GM12878 (cell line): ENCODE measurements around the gene RAB3B. TPM values are rescaled to one million over a fixed set of nuclear protein-coding genes. Genes with fewer than 3 reads are reported as not detected.
A peak's percentile ranks its signal among the peaks of the same experiment; 100 is the strongest.

ENCODE experiments used
- ATAC-seq: fragments of 200-7000 bp; cut with Tn5 transposase; 3 replicates; pipeline ENCODE4 v1.9.1; 2020; ENCODE audit warnings: mild to moderate bottlenecking, moderate library complexity
- BruUV-seq: library from RNA; stranded (reverse); fragments of 400-500 nt; replicated peaks from 2 replicates; lab custom pipeline; 2021; lab: Mats Ljungman, UMichigan
- CTCF ChIA-PET: fragments of 300-600 bp; sonication (Branson Sonifier 250); formaldehyde crosslinking; extraction: SDS; loops from one replicate; lab custom pipeline; 2021; ENCODE audit warnings: inconsistent platforms; lab: Yijun Ruan, JAX
- POLR2A ChIA-PET: fragments of 350-600 bp; formaldehyde crosslinking; extraction: SDS; loops from one replicate; lab custom pipeline; 2021; ENCODE audit warnings: inconsistent platforms; lab: Charles Lee
- RAD21 ChIA-PET: fragments of 300-600 bp; sonication (Branson Sonifier 250); formaldehyde crosslinking; loops from one replicate; lab custom pipeline; 2023; ENCODE audit warnings: antibody characterized with exemption; ENCODE audit not compliant: unreplicated experiment; lab: Charles Lee
- SMC1A ChIA-PET: fragments of 300-600 bp; sonication (Branson Sonifier 250); formaldehyde crosslinking; loops from one replicate; lab custom pipeline; 2023; ENCODE audit not compliant: unreplicated experiment, uncharacterized antibody; lab: Charles Lee
- DNase-seq: peaks from one replicate; pipeline ENCODE4 v3.0.0-alpha.2; 2011; ENCODE audit warnings: low read depth, low spot score
- FAIRE-seq: peaks from 3 replicates; lab custom pipeline; 2011; peaks lifted over from hg19 to GRCh38; lab: Jason Lieb, UNC
- H2AFZ ChIP-seq: 2 replicates; pipeline ENCODE4 v1.6.0; 2011; ENCODE audit warnings: low read depth, low read length, control low read depth; ENCODE audit not compliant: control insufficient read depth
- H3K27ac ChIP-seq: 2 replicates; pipeline ENCODE4 v1.5.1; 2011; ENCODE audit warnings: control low read depth; ENCODE audit not compliant: control insufficient read depth, insufficient read depth
- H3K27me3 ChIP-seq, 2 experiments: replicated peaks in 1 of 2; 2 replicates each; pipeline versions ENCODE4 v1.6.0 to v1.6.1; 2011; ENCODE audit warnings: low read length in 1 of 2; ENCODE audit not compliant: control insufficient read depth in 2 of 2, insufficient read depth in 2 of 2
- H3K36me3 ChIP-seq, 2 experiments: 2 replicates each; pipeline ENCODE4 v1.5.1; 2011; ENCODE audit warnings: low read length in 1 of 2; ENCODE audit not compliant: control insufficient read depth in 2 of 2, insufficient read depth in 2 of 2
- H3K4me1 ChIP-seq: 2 replicates; pipeline ENCODE4 v1.6.1; 2011; ENCODE audit warnings: mild to moderate bottlenecking, low read length, moderate library complexity, mixed read lengths; ENCODE audit not compliant: control insufficient read depth, insufficient read depth
- H3K4me2 ChIP-seq: 2 replicates; pipeline ENCODE4 v1.6.0; 2011; ENCODE audit warnings: control low read depth; ENCODE audit not compliant: control insufficient read depth, insufficient read depth
- H3K4me3 ChIP-seq: fragments of 200-600 bp; sonication (generic); 2 replicates; pipeline ENCODE4 v1.5.1; 2016
- H3K79me2 ChIP-seq: 2 replicates; pipeline ENCODE4 v1.6.0; 2011; ENCODE audit warnings: low read length; ENCODE audit not compliant: control insufficient read depth, insufficient read depth
- H3K9ac ChIP-seq: 2 replicates; pipeline ENCODE4 v1.8.0; 2011; ENCODE audit warnings: low read length, control low read depth, mixed read lengths; ENCODE audit not compliant: control insufficient read depth, insufficient read depth
- H3K9me3 ChIP-seq: replicated peaks from 3 replicates; pipeline ENCODE4 v1.5.1; 2011; ENCODE audit warnings: mild to moderate bottlenecking, low read length; ENCODE audit not compliant: control insufficient read depth, insufficient read depth
- H4K20me1 ChIP-seq: 2 replicates; pipeline ENCODE4 v1.6.0; 2011; ENCODE audit not compliant: control insufficient read depth, insufficient read depth
- CHD4 ChIP-seq: fragments of 200-600 bp; sonication (generic); IDR thresholded peaks from 2 replicates; pipeline ENCODE4 v1.6.1; 2016; ENCODE audit warnings: mild to moderate bottlenecking
- CREM ChIP-seq: IDR thresholded peaks from 2 replicates; pipeline ENCODE4 v1.6.1; 2014; ENCODE audit warnings: antibody characterized with exemption, low read depth
- E4F1 ChIP-seq: fragments of 450-650 bp; IDR thresholded peaks from 2 replicates; pipeline ENCODE4 v1.6.1; 2018; ENCODE audit warnings: borderline replicate concordance, mild to moderate bottlenecking; ENCODE audit not compliant: partially characterized antibody
- ESRRA ChIP-seq: IDR thresholded peaks from 2 replicates; pipeline ENCODE4 v1.6.1; 2012; ENCODE audit warnings: mild to moderate bottlenecking, low read length, improper control_type of control experiment
- EZH2 ChIP-seq: IDR thresholded peaks from 2 replicates; pipeline ENCODE4 v1.6.1; 2012; ENCODE audit warnings: low read depth, mild to moderate bottlenecking, control low read depth, inconsistent platforms, low read length, borderline replicate concordance; ENCODE audit not compliant: control insufficient read depth
- IKZF1 ChIP-seq: fragments of 450-650 bp; conservative IDR thresholded peaks from 2 replicates; pipeline ENCODE4 v1.6.1; 2017; ENCODE audit warnings: antibody characterized with exemption, mild to moderate bottlenecking
- IKZF2 ChIP-seq, 2 experiments: fragments of 450-650 bp; IDR thresholded peaks; 2 replicates each; pipeline ENCODE4 v1.6.1; 2017; ENCODE audit warnings: mild to moderate bottlenecking in 2 of 2, moderate library complexity in 2 of 2
- MEF2B ChIP-seq: fragments of 450-650 bp; IDR thresholded peaks from 2 replicates; pipeline ENCODE4 v1.6.1; 2018; ENCODE audit warnings: mild to moderate bottlenecking, moderate library complexity; ENCODE audit not compliant: partially characterized antibody, poor library complexity, severe bottlenecking
- NFYB ChIP-seq: IDR thresholded peaks from 2 replicates; pipeline ENCODE4 v1.6.1; 2011; ENCODE audit warnings: low read depth, mild to moderate bottlenecking, low read length, improper control_type of control experiment, moderate library complexity; ENCODE audit not compliant: insufficient read depth
- POU2F2 ChIP-seq: IDR thresholded peaks from 3 replicates; pipeline ENCODE4 v1.6.1; 2011; ENCODE audit warnings: low read depth, mild to moderate bottlenecking, low read length, borderline replicate concordance
- RB1 ChIP-seq: fragments of 450-650 bp; formaldehyde crosslinking; IDR thresholded peaks from 2 replicates; pipeline ENCODE4 v1.6.1; 2017; ENCODE audit warnings: mild to moderate bottlenecking, borderline replicate concordance
- SIX5 ChIP-seq: IDR thresholded peaks from 2 replicates; pipeline ENCODE4 v1.6.1; 2011; ENCODE audit warnings: mild to moderate bottlenecking, low read depth, low read length, moderate library complexity; ENCODE audit not compliant: severe bottlenecking
- SKIL ChIP-seq: fragments of 450-650 bp; IDR thresholded peaks from 2 replicates; pipeline ENCODE4 v1.6.1; 2017; ENCODE audit warnings: mild to moderate bottlenecking, low read depth, inconsistent platforms; ENCODE audit not compliant: poor library complexity, severe bottlenecking
- SP1 ChIP-seq: IDR thresholded peaks from one replicate; pipeline ENCODE4 v1.6.1; 2011; ENCODE audit warnings: low read depth, low read length
- SREBF2 ChIP-seq: IDR thresholded peaks from 2 replicates; pipeline ENCODE4 v1.6.1; 2012; ENCODE audit warnings: mild to moderate bottlenecking, low read length
- TCF12 ChIP-seq: IDR thresholded peaks from 2 replicates; pipeline ENCODE4 v1.6.1; 2011; ENCODE audit warnings: low read depth, mild to moderate bottlenecking, low read length
- ZNF207 ChIP-seq: fragments of 450-650 bp; IDR thresholded peaks from 2 replicates; pipeline ENCODE4 v1.6.1; 2014; ENCODE audit warnings: antibody characterized with exemption, mild to moderate bottlenecking, borderline replicate concordance
- WGBS: methylation state at CpG from one replicate; pipeline ENCODE4 v1.1.6; 2016; ENCODE audit warnings: low lambda C conversion rate; ENCODE audit not compliant: insufficient replicate concordance, insufficient coverage; ENCODE audit errors: missing lambda C conversion rate; 5-methylcytosine and 5-hydroxymethylcytosine counted together
- in situ Hi-C: fragments of 300-500 bp; cut with MboI; formaldehyde crosslinking; loops from 9 replicates; pipeline ENCODE4 v1.14.3; 2018; ENCODE audit warnings: mixed read lengths
- intact Hi-C: fragments of 100-400 bp; cut with micrococcal nuclease; formaldehyde crosslinking; loops from one replicate; pipeline ENCODE4 v1.14.2; 2022; ENCODE audit not compliant: unreplicated experiment
- polyA plus RNA-seq, 11 experiments: library from polyadenylated mRNA; depleted of rRNA in 4 of 11; unstranded in 6 of 11; stranded (reverse) in 5 of 11; fragments of >200 nt; fragmentation: Nextera tagmentation in 4 of 11; fragmentation: Illumina TruSeq in 1 of 11; extraction: Ambion mirVana in 4 of 11; extraction: Trizol in 1 of 11; gene quantifications; 1 replicate in 1 of 11; 2 replicates in 10 of 11; pipeline versions ENCODE4 v1.2.1 to v1.2.3, GENCODE V29; 2011 to 2016; ENCODE audit warnings: inconsistent platforms in 2 of 11, missing spikeins in 2 of 11, low read depth in 1 of 11
- total RNA-seq, 4 experiments: library from RNA; depleted of rRNA in 3 of 4; stranded (reverse); fragments of >200 nt in 3 of 4; fragmentation: Illumina TruSeq in 1 of 4; extraction: Trizol in 1 of 4; gene quantifications; 2 replicates each; pipeline versions ENCODE4 v1.2.1 to v1.2.3, GENCODE V29; 2013 to 2021
- TF ChIP-seq, protein P1 (sequence below): IDR thresholded peaks from 2 replicates; pipeline ENCODE4 v1.6.1; 2011; ENCODE audit warnings: low read depth, low read length, improper control_type of control experiment, borderline replicate concordance

Gene RAB3B
- total and polyA plus RNA-seq, 10 of the 15 experiments (the other 5 are each of a cell fraction or from before 2014, with no cell fraction given) = 0.05 to 0.32 (median 0.24) TPM

DNA sequence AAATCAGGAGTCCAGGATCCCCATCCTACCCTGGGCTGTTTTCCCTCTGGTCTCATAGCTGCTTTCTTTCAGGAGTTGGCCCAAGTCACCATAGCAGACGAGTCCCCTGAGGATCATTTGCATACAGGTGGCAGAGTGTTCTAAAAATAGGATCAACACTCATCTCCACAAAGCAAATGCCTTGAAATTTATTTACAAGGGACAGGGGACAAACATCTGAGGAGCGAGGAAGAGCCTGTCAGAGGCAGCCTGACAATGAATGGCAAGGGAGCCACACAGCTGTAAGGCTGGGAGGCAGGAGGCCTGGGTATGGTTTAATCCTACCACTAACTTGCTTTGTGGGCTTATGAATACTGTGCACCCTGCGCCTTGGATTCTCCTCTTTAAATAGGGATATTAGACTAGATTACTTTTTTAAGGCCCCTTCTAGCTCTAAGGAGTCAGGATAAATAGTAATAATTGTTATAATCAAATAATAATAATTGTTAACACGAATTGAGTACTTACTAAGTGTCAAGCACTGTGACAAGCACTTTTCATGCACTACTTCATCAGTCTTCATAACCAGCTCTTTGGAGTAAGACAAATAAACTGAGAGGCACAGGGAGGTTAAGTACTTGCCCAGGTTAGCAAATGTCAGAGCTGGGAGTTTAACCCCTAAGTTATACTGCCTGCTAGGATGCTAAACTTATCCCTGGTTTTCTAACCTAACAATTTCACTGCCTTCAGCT is 34.5 kb downstream of the RAB3B start:
- Histone ChIP-seq H3K27me3 (no peaks in the 10 kb centered on the region), H3K79me2 (no peaks in the 10 kb centered on the region), H4K20me1 (no peaks in the 10 kb centered on the region), H3K4me1 (peaks cover 21% of the 10 kb centered on the region), H3K9me3 (no peaks in the 10 kb centered on the region), H3K27ac (peak overlapping the region; percentile 20; the same call in 1 of the 2 replicates), H3K9ac (no peak overlapping the region), H2AFZ (peak overlapping the region; percentile 43), H3K36me3 (no peaks in the 10 kb centered on the region), H3K4me3 (no peak overlapping the region), H3K4me2 (peak overlapping the region; percentile 39; the same call in 1 of the 2 replicates)
- DNase-seq (peak; percentile 41), FAIRE-seq (no peak), ATAC-seq (peak; percentile 70)
- in situ Hi-C loops = no loop called here
- intact Hi-C loops = no loop called here
- ChIA-PET POLR2A (interaction anchor here (0.7 to 2.6 kb wide), 10 partner anchors 12 to 228 kb away, joined by 3 to 12 read pairs (median 4); partner anchors contain the start of gene TXNDC12), CTCF (interaction anchor here (1.0 to 6.0 kb wide), 6 partner anchors 6 to 187 kb away, joined by 3 to 22 read pairs (median 6); no protein-coding TSS in a partner anchor), RAD21 (interaction anchor here (0.6 to 1.9 kb wide), 8 partner anchors 10 to 77 kb away, joined by 3 to 8 read pairs (median 4); partner anchors contain the start of gene KTI12), SMC1A (interaction anchor here (0.7 to 9.1 kb wide), 13 partner anchors 12 to 58 kb away, joined by 3 to 66 read pairs (median 3); no protein-coding TSS in a partner anchor)
- WGBS = 19% methylated on average over 4 of the region's 4 CpGs
- no TSS peak for BruUV-seq
- TF ChIP-seq IKZF2 (IDR thresholded peaks at IDR 0.05) (peak; percentile 29 to 51; a peak in 3 of 4 replicates), POU2F2 (peak; percentile 93; the same call in 2 of the 3 replicates), RB1 (no peak), ESRRA (no peak), SREBF2 (no peak), NFYB (no peak), E4F1 (no peak), TCF12 (peak; percentile 78), SKIL (no peak), CREM (no peak), EZH2 (no peak), SIX5 (no peak), IKZF1 (peak; percentile 64), SP1 (no peak), MEF2B (peak; percentile 79), ZNF207 (no peak), CHD4 (no peak)
- TF ChIP-seq, protein P1, sequence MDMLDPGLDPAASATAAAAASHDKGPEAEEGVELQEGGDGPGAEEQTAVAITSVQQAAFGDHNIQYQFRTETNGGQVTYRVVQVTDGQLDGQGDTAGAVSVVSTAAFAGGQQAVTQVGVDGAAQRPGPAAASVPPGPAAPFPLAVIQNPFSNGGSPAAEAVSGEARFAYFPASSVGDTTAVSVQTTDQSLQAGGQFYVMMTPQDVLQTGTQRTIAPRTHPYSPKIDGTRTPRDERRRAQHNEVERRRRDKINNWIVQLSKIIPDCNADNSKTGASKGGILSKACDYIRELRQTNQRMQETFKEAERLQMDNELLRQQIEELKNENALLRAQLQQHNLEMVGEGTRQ = no peak
